ENCODE data around the gene RPS6KA2.
A peak's percentile ranks its signal among the peaks of the same experiment; 100 is the strongest.
"Not testable (repeated sequence)": the region's sequence is repeated elsewhere in the genome, so short reads cannot be mapped to it uniquely, and the experiment has no call there.

RPS6KA2 gene

GRCh38 chr6:166410426-166410935 is 216.6 kb downstream of the RPS6KA2 start:
- DNase-seq = no peak

DNA sequence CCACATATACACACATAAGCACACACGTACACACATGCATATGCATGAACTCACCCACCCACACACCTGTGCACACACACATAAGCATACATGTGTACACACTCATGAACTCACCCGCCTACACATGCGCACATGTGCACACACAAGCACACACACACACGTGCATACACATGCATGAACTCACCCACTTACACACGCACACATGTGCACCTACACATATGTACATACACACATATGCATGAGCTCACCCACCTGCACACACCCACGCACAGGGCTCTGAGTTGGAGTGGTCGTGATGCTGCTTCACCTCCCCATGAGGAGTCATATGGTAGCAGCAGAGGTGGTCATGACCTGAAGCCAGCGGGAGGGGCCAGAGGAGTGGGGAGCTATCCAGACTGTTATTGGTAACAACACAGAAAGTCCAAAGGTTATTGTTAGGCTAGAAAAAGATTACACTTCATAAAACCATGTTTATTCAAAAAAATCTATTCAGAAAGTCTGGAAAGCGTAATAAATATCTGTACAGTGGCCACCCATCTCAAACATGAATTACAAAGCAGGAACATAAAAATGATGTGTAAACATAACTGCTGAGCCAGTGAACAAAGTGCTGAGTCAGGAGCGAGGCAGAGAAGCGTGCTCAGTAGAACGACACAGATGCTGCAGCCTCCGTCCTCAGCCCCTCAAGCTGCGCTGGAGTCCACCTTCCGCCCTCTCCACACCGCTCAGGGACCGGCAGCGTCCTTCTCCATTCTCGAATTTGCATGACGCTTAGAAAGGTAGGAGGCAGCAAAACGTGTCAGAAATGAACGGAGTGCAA is 217.9 kb downstream of the RPS6KA2 start:
- no peak for DNase-seq

DNA sequence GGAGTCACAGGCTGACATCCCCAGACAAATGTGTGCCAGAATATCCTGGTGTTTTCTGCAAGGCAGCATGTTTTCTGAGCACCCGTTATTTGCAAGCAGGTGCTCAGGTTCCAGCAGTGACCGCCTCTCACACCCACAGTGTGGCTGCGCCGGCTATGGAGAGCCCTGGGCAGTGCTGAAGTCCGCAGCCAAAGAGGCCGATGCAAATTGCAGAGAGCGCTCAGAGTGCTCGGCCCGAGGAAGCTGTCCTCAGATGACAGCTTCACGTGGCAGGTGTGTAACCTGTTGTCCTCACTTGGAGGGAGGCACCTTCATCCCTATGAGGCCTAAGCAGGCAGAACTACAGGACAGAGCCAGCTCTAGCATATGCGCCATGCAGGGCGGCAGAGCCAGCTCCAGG is 220.9 kb downstream of the RPS6KA2 start:
- no peak for DNase-seq

DNA sequence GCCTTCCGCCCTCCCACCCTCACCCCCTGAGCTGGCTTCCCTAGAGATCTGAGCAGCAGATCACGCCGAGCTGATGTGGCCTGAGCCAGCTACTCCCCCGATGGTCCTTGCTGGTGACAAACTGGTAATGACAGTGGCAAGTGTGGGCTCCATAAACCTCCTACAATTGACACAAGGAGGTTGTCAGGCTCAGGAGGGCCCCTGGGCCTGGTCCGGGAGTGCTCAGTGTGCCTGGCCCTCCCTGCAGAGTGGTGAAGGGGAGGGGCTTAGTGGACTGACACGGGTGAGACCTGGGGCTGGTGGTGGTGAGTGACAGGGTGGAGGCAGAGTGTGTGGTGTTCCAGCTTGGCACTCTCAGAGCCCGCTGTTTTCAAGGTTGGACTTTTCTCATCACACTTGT is 221.7 kb downstream of the RPS6KA2 start:
- no peak for DNase-seq

DNA sequence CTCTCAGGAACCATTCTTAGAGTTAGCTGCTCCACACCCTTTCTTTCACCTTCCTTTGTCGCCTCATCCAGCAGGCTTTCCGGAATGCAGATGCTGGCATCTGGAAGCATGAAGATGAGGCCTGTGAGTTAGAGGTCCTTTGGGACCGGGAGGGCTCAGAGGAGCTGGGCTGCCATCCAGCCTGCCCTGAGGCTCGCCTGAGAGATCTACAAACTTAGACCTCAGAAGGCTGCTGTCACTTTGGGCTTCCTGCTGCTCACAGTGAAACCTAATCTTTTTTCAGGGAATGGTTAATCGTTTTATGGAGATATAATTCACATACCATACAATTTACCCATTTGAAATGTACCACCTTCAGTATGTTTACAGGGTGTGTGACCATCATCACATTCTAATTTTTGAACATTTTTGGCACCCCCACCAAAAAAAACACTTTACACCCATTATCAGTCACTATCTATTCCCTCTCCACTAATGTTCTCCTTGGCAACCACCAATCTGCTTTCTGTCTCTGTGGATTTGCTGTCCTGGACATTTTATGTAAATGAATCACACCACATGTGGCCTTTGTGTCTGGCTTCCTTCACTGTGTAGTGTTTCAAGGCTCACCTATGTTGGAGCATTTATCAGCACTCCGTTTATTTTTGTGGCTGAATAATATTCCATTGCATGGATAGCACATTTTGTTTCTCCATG is 224.3 kb downstream of the RPS6KA2 start:
- DNase-seq = no peak

DNA sequence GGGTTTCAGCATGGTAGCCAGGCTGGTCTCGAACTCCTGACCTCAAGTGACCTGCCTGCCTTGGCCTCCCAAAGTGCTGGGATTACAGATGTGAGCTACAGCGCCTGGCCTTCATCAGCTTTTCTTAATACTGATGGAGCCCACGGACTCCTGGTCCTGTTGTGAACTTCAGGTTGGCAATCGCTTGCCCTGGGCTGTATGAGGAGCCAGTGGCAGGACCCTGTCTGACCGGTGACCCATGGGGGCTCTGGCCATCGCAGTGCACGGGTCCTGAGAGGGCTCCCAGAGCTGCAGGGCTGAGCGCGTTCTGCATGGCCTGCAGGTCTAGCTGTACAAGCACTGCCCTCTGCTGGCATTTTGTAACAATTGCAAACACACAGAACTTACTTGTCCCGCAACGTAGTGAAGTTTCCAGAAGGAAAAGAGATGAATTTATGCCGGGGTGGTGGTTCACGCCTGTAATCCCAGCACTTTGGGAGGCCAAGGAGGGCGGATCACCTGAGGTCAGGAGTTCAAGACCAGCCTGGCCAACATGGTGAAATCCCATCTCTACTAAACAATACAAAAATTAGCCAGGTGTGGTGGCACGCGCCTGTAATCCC is 226.3 kb downstream of the RPS6KA2 start:
- DNase-seq = peak; percentile 86

DNA sequence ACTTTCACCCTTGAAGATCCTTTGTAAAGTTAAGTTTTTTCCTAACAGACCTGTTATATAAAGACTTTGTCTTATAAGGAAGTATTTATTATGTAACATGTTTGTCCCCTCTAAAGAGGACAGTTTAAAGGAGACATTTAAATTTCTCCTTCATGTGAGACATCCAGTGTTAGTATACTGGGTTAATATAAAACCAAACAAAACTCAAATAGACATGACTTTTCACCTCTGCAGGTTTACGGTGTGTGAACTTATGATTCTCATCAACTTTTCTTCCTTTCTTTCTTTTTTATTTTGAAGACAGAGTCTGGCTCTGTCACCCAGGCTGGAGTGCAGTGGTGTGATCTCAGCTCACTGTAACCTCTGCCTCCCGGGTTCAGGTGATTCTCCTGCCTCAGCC is 226.9 kb downstream of the RPS6KA2 start:
- DNase-seq = no peak

DNA sequence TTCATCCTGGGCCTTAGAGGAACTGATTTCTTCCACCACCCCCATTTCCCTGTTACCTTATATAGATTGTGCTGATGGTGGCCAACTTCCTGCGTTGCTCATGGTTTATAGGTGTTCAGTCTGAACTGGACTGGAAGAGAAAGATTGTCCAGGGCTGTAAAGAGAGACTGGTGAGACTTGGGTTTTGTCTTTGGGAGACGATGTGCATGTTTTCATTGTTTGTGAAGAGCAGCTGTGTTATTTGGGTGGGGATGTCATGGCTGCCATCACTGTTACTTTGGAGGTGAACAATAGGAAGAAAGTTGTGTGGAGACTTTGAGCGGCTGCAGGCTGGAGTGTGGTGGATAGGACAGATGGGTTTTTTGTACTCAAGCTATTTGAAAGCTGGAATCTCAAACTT is 228.7 kb downstream of the RPS6KA2 start:
- DNase-seq = no peak

- no peak for DNase-seq
Observed at GRCh38 chr6:166397849-166398248, 229.2 kb downstream of the RPS6KA2 start.

DNA sequence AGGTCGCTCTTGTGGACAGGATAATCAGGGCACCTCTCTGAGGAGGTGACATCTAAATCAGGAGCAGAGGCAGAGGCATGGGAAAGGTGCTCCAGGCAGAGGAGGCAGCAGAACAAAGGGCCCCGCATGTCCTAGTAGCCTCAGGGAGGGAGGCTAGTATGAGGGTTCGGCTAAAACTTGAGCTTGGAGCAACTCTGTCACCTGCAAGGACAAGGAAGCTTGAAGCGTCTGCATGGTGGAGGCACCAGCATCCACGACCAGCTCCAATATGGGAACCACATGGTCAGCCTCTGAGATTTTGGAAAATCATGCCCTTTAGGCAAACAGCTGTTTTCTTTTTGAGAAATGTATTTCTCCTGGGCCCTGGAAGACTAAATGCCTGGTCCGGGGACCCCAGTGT is 231.3 kb downstream of the RPS6KA2 start:
- DNase-seq = no peak

DNA sequence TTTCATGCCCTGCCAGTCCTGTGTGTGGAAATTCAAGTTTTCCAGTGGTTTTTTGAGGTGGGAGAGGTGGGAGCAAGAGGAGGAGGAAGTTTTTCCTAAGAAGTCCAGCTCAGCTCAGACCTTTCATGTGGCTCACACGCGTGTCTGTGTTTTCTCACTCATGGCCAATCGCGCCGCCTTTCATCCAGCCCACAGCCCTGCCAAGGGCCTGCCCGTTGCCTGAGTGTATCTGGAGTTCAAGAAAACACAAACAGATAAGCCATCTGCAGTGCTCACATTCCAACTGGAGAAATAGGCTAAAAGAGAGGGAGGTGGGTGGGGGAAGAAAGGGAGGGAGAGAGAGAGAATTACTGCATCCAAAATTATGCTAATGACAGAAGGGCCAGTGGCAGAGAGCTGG is 231.7 kb downstream of the RPS6KA2 start:
- DNase-seq = no peak

- DNase-seq = no peak
Observed at GRCh38 chr6:166394036-166394892, 232.8 kb downstream of the RPS6KA2 start.

DNA sequence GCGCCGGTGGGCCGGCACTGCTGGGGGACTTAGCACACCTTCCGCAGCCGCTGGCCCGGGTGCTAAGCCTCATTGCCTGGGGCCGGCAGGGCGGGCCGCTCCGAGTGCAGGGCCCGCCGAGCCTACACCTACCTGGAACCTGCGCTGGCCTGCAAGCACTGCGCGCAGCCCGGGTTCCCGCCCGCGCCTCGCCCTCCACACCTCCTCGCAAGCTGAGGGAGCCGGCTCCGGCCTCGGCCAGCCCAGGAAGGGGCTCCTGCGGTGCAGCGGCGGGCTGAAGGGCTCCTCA is 233.6 kb downstream of the RPS6KA2 start:
- no peak for DNase-seq

DNA sequence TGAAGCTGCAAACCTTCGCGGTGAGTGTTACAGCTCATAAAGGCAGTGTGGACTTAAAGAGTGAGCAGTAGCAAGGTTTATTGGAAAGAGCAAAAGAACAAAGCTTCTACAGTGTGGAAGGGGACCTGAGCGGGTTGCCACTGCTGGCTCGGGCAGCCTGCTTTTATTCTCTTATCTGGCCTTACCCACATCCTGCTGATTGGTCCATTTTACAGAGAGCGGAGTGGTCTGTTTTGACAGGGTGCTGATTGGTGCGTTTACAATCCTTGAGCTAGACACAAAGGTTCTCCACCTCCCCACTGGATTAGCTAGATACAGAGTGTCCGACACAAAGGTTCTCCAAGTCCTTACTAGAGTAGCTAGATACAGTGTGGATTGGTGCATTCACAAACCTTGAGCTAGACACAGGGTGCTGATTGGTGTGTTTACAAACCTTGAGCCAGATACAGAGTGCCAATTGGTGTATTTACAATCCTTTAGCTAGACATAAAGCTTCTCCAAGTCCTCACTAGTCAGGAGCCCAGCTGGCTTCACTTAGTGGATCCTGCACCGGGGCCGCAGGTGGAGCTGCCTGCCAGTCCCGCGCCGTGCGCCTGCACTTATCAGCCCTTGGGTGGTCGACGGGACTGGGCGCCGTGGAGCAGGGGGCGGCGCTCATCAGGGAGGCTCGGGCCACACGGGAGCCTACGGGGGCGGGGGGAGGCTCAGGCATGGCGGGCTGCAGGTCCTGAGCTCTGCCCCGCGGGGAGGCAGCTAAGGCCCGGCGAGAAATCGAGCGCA is 234.1 kb downstream of the RPS6KA2 start:
- DNase-seq = not testable (repeated sequence)

DNA sequence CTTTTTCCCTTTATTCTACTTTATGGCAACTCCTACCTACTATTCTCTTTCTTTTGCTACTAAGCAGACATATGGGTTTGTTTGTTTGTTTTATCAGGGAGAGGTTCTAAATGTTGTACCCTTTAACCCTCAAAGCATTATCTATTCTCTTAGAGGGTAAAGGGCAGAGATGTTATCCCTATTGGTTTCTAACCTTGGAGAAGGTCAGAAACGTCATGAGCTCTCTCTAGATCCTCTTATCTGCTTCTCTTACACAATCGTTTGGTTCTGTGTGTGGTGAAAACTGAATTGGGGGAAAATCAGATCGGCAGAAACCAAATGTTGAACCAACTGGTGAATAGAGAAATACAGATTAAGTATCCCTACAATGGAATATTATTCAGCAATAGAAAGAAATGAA is 237.9 kb downstream of the RPS6KA2 start:
- no peak for DNase-seq

GRCh38 chr6:166388290-166389004 is 238.6 kb downstream of the RPS6KA2 start:
- DNase-seq = no peak

DNA sequence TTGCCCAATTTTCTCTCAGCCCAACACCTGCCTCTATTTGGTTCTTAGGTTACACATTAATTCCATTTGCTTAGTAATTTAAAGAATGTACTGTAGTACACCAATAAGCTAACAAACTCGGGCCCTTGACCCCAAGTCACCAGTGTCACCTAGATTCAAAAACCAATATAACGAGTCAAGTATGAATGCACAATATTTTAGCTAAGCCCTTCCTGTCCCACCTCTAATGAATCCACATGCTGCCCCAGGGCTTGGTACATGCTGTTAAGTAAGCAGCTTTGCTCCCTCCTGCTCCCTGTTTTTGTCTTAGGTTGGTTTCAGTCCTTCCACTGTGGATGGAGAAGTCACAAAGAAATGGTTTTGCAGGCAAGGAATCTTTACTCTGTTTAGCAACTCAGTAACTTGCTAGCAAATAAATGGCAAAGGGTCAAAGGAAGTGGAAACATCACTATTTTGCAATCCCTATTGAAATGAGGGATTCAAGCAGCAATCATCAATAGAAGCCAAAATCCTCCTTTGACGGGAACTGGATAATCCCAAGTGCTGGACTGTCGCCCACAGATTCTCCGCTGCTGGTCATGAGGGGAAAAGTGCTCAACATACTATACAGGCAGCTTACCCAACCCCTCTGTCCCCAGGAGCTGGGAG is 239.3 kb downstream of the RPS6KA2 start:
- DNase-seq = no peak

DNA sequence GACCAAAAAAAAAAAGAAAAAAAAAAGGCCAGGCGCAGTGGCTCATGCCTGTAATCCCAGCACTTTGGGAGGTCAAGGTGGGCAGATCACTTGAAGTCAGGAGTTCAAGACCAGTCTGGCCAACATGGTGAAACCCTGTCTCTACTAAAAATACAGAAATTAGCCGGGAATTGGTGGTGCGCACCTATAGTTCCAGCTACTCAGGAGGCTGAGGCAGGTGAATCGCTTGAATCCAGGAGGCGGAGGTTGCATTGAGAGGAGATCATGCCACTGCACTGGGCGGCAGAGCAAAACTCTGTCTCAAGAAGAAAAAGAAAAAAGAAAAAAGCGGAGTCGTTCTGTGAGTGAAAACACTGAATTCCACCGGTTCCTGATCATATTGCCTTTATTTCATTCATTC is 240.0 kb downstream of the RPS6KA2 start:
- not testable (repeated sequence) for DNase-seq

DNA sequence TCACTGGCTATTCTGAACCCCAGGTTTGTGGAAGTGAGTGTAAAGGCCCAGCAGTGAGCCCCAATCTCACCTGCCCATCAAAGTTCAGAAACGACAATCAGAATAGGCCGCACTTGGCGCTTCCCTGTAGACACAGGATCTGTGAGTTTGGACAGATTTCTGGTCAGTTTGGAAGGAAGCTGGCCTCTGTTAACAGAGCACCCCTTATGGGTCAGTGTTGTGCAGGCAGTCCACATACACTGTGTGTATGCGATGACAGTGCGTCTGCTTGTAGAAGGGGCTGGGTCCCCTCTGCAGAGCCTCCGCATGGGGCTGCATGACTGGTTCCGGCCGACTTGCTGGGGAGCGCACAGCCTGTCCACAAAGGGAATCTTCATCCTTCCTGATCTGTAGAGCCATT is 240.9 kb downstream of the RPS6KA2 start:
- no peak for DNase-seq

- not testable (repeated sequence) for DNase-seq
Observed at GRCh38 chr6:166383802-166384363, 243.2 kb downstream of the RPS6KA2 start.
